GM21447 (cell line): ENCODE data around the gene CGREF1.
A peak's percentile ranks its signal among the peaks of the same experiment; 100 is the strongest.
"Not testable (repeated sequence)": the region's sequence is repeated elsewhere in the genome, so short reads cannot be mapped to it uniquely, and the experiment has no call there.

ENCODE experiments used
- ATAC-seq: cut with Tn5 transposase; IDR thresholded peaks from one replicate; pipeline ENCODE4 v1.9.1; 2021; ENCODE audit not compliant: unreplicated experiment

Gene CGREF1

DNA sequence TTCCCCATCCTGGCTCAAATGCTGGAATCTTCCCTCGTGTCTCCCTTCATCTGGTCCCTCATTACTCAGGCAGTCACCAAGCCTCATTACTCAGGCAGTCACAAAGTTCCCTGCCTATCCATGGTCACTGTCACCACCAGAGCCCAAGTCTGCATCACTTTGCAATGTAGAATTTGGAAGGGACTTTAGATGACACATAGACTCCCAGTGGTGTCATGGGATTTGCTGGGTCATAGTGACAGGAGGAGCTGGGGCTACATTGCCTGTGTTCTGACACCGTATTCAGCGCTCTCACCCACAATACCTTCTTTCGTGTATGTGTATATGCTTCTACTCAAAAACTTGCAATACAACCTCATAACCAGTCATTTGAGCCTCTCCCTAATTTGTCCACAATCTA, 42.6 kb downstream of the CGREF1 start:
- ATAC-seq = no peak

DNA sequence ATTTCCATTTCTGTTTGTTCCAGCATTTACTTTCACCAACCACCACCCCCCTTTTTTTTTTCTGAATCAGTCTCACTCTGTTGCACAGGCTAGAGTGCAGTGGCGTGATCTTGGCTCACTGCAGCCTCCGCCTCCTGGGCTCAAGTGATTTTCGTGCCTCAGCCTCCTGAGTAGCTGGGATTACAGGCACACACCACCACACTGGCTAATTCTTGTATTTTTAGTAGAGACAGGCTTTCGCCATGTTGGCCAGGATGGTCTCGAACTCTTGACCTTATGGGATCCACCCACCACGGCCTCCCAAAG, 43.4 kb downstream of the CGREF1 start:
- ATAC-seq = not testable (repeated sequence)

DNA sequence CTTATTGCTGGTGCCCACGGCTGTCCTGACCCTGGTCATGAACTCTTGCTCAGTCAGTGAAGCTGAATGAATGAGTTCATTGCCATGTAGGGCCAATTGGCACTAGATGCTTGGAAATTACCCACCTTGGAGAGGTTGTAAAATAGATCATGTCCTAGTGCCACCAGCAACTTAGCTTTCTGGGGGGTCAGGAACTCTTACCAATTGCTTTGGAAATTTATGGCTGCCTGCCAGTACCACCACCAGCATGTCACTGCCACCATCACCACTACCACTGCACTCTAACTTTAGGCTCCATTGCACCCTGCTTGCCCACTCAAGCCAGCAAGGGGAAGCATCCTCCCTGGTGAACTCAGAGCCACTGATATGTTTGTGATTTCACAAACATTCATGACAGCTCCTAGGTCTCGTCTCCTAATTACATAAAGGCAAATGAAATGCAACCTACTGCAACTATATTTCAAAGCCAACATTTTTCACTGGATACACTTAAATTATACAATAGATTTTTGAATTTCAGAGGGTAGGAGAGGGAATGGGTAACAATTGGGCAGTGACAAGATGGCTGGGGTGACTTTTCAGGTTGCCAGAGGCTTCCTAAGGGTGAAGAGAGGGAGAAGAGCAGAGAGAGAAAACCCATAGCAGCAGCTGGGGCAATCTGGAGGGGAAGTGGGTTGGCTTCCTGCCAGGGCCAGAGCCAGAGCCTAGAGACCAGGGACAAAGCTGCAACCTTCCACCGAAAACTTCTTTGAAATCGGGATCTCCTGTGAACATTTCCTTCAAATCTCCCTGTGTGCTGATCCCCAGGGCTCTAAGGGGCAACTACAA, 44.0 kb downstream of the CGREF1 start:
- no peak for ATAC-seq

DNA sequence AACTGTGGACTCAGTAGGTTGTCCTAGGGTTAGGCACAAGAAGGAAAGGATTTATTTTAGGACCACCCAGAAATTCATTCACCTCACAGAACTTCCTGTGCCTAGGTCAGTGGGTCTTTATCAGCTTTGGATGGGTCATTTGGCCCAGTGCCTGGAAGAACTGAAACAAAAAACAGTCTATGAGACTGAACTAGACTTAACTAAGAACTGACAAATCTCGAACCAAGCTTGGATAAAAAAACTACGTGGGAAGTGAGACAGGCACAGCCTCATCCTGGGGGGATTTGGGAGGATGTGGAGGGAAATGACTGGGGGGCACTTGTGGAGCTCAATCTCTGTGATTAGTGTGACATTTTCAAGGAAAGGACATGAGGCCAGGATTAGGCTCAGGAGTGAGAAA, 45.1 kb downstream of the CGREF1 start:
- ATAC-seq = no peak

DNA sequence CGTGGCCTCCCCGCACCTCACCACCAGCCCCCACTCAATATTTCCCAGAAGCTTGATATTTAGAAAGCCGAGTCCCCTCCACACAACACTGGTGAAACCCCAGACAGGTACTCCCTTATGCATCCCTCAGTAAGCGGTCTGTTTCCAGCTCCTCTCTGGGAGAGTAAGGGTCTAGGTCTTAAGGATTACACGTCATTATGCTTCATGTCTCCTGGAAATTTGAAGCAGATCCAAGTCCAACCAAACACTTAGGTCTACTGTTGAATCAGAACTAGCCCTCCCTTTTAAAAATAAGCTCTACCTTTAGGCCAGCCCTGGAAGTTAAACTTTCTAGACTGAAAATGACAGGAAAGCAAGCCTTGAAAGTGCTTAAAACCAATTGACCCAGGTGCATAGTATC, 46.0 kb downstream of the CGREF1 start:
- no peak for ATAC-seq

DNA sequence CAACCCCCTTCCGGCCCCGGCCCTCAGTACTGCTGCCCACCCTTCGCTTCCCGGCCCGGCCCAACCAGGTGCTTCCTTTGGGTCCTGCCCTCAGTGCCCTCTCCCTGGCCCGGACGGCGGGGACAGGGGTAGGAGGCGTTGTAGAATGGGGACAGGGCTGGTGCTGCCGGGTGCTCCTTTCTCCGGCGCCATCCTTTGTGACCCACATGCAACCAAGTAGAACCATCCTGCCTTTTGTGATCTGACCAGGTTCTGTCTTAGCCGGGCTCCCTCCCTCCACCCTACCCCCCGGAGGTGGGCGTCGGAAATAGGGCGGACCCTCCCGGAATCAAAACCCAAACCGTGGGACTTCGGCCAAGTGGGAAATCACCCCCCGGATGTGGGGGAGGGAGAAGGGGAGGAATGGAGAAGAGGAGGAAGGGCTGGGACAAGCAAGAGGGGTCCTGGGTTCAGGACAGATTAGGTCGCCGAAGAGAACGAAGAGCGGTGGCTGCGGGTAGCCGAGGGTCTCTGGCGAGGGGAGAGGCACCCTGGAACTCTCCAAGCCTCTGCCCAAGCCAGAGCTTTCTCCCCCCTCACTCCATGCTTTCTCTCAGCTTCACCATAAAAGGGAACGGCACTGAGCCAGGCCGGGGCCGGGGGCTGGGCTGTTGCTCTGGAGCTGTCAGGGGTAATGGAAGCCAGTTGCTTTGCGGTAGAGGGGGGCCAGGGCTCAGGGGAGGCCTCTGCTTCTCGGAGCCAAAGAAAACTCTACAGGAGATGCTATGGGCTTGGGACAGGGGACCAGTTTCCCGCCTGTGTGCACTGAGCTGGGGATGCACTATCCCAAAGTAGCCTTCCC, 46.7 kb downstream of the CGREF1 start:
- ATAC-seq = peak; percentile 24

DNA sequence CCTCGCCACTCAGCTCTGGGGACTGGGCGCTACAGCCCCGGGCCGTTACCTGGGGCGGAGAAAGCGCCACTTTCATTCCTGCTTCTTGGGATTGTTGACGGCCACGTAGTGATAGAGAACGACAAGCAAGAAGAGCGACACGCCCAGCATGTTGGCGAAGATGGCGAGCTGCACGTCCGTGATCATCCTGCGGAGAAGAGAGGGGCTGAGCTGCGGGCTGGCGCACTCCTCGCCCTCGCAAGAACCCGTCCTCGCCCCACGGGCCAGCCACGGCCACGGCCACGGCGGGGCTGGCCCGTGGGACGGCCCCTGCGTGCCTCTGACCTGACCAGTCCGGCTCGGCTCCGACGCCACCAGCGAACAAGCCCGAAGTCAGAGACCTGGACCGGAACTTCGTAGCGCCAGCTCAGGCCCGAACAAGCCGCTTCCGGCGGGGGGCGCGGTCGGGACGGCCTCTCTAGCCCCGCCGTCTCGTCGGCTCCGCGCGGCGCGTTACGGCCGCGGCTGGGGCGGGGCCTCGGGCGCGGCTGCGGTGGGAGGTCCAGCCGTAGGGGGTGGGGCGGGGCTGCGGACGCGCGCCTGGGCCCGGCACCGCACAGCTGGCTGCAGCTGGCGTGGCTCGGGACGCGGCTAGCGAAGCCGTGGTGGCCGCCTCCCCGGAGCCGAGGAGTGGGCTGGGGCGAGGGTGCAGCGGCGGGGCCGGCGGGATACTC, 47.5 kb downstream of the CGREF1 start, which contains the start of gene OST4:
Gene OST4, minus strand, starts transcription at position 378 of the 713 bp plus-strand sequence.
- ATAC-seq = peak; percentile 73

DNA sequence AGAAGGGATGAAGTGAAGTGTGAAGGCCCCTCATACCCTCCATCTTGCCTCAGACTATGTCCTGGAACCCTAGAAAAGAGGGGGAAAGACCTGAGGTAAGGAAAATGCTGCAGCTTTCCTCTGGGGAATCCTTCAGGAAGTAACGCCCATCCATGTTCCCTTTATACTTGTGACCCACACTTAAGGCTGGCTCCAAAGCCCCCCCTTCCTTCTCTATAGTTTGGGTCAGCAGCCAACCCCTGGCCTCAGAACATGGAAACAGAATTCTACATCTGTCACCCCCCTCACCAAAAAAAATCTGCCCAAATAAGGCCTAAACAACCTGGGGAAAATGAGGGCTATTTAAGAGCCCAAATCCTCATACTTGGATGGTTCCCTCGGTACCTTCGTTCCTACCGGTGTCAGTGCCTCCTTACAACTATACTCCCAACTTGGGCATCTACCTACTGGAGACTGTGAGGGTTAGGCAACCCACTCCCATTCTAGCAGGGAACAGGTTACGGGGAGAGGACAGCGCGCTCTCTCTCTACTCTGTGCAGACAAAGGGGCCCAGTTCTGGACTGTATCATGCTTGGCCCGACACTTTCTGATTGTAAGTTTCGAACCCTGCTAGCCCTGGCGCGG, 48.2 kb downstream of the CGREF1 start:
- no peak for ATAC-seq

DNA sequence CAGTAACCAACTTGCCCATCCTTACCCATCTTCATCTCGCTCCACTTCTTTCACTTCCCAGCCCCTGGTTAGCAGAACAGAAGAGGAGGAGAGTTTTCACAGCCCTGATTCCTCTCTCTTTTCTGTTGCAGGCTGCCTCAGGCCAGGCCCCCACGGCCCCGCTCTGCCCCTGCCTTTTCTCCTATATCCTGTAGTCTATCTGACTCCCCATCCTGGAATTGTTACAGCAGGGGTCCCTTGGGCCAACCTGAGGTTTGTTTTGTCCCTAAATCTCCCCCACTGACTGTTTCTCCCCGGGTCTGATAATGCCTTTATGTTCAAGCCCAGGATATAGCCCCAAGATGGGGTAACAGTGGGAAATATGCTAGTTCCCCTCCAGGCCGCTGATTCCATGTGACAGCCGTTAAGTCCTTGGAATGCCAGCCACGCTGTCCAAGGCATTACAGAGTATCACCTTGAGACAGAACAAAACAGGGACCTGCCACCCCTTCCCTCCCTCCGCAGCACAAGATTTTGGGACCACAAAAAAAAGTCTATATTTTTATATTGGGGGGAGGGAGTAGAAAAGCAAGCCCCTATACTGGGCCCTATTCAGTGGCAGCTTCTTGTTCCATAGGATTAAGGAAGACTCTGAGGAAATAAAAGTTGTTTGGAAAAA, 48.8 kb downstream of the CGREF1 start:
- ATAC-seq = no peak

DNA sequence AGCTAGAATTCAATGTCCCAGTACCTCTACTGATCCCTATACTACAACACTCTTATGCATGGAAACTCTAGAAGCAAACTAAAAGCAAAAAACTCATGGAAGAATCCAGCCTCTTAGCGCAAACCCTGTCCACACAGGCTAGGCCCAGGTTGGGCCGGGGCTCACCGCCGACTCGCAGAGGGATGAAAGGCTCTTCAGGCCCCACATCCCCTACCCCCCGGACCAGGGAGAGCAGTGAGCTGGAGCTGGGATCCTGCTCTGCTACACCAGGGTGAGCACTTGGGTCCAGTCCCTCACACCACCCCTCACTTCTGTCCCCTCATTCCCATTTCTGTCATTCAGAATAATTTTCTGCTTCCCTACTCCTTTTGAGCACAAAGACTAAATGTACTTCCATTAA, 49.5 kb downstream of the CGREF1 start:
- ATAC-seq = no peak

DNA sequence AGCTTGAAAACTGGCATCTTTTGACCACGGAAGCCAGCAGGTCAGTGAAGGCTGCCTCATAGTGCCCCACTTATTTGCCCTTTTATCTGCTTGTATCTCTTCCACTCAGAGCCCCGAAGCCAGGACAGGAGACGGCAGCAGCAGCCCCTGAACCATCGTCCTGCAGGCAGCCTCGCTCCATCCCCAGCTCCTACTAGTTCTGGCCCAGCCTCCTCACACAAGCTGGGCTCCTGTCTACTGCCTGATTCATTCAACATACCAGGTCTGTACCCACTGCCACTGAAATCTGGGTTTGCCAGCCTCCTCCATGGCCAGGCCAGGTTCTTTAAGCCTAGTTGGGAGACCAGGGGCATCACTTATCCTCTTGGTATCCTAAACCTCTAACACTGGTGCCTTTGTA, 51.5 kb downstream of the CGREF1 start:
- ATAC-seq = no peak

DNA sequence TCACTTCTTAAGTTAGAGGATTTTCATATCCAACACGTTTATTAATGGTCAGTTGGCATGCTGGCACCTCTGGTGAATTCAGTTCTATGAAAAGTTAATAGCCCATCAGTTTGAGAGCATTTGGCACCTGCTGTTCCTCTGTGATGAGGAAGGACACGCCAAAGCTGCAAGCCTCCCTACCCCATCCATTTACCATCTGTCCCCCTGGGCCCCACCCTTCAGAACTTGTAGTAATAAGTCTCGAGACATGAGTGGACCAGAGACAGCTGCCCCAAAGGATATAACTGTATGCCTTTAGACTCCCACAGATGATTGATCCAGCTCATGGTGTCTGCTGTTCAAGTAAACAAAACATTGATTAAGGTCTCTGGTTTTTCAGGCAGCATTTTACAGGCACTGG, 53.8 kb downstream of the CGREF1 start:
- no peak for ATAC-seq

DNA sequence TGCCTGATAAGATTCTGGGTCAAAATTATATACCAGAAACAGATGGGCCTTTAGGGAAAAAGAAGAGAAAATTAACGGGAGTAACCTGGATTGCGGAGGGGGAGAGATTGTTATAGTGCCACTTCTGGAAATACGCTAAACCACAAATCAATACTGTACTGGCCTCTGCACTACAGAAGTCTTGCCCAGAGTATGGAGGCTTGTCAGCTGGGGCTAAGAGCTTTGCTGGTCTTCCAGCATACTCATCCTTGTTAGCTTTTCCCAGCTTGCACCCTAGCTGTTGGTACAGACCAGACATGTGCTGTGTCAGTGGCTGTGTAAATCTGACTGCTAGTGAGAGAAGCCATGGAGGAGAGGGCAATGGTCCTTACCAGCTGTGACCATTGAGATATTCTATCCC, 58.6 kb downstream of the CGREF1 start:
- no peak for ATAC-seq

DNA sequence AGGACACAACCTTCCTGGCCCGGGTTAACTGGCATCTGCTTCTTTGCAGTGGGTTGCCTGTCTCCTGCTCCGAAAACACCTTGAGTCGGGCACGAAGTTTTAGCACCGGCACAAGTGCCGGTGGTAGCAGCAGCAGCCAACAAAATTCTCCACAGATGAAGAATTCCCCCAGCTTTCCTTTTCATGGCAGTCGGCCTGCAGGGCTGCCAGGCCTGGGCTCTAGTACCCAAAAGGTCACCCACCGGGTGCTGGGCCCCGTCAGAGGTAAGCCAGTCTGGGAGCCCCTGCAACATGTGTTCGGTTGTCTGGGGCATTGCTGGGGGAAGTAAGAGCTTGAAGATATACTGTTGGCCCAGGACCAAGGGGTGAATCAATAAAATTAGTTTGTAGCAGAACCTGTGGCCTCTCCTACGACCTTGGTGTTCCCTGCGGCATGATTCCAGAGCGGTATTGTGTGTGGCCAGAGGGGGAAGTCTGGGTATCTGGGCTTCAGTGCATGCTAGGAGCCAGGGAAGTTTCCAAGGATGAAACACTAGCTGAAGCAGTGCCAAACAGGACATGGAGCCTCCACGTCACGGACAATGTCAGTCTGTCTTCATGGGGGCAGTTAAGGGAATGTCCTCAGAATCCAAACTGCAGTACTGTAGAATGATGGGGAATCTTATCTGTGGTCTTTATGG, 59.6 kb downstream of the CGREF1 start:
- ATAC-seq = no peak

DNA sequence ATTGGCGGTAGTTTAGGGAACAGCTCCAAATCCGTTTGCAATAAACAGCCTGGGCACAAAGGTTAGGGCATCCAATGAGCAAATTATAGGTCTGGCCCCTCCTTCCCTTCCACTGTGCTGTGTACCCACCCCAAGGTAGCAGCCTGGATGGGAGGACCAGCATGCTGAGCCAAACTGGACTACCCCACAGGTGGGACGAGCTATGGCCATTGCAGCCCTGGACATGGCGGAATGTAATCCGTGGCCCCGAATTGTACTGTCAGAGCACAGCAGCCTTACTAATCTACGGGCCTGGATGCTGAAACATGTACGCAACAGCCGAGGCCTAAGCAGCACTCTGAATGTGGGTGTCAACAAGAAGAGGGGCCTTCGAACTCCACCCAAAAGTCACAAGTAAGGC, 60.7 kb downstream of the CGREF1 start:
- ATAC-seq = no peak

DNA sequence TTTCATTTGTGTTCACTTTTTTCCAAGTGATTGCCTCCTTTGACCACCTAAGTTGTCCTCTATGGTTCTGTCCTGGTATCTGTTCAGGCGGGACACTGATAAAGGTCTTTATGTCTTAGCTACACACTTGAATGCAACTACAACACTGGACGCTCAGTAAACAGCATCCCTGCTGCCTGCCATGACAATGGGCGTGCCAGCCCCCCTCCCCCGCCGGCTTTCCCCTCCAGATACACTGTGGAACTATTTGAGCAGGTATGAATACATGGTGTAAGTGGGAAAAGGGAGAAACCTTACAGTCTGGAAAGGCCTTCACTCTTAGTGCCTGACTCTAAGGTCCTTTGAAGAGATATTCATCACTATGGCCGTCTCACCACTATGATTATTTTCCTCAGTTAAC, 61.7 kb downstream of the CGREF1 start:
- ATAC-seq = no peak

DNA sequence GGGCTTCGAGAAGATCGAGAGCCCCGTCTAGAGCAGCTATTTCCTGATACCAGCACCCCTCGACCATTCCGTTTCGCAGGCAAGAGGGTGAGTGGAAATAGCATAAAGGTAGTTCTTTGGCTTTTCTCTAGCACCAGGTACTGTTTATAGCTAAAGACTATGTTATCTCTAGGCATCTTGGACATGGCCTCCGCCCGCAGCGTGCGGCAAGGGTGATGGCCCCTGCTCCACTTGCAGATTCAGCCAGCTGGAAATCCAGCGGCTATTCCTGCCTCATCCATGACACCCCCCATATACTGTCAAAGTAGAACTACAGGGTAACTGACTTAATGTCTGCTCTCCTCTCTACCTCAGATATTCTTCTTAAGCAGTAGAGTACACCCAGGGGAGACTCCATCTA, 64.2 kb downstream of the CGREF1 start:
- ATAC-seq = no peak

DNA sequence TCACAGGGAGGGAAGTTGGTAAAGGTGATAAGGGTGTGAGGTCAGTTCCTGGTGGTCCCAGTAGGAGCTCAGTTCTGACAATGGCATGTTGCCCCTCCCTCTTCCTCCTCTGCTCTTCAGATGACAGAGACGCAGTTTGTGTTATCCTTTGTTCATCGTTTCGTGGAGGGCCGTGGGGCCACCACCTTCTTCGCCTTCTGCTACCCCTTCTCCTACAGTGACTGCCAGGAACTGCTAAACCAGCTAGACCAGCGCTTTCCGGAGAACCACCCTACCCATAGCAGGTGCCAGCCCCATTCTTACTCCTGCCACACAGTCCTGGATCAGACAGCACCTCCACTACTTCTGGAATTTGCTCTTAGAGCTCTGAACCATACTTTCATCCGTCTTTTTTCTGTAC, 65.2 kb downstream of the CGREF1 start:
- no peak for ATAC-seq

DNA sequence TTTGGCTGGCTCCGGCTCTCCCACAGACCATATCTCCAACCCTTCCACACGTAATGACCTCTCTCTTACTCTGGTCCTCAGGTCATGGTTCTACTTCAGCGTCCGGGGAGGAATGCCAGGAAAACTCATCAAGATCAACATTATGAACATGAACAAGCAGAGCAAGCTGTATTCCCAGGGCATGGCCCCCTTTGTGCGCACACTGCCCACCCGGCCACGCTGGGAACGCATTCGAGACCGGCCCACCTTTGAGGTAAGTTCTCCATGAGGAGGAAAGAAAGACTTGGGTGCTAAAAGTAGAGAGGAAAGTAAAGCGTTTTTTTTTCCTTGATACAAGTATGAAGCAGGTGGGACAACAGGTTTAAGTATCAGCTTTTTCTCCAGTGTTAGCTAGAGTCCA, 65.6 kb downstream of the CGREF1 start:
- ATAC-seq = no peak
